HepG2 (cell line): ENCODE results near the gene SLC2A4. TPM values are rescaled to one million over a fixed set of nuclear protein-coding genes. Genes with fewer than 3 reads are reported as not detected.

Experiments
- CBFB ChIP-seq: sonication (generic); formaldehyde crosslinking; IDR thresholded peaks from 2 replicates; pipeline ENCODE4 v1.4.0; 2020; ENCODE audit warnings: missing genetic modification reagents
- ELF4 ChIP-seq: sonication (generic); formaldehyde crosslinking; IDR thresholded peaks from 2 replicates; pipeline ENCODE4 v1.5.0; 2020; ENCODE audit warnings: missing genetic modification reagents, mild to moderate bottlenecking, moderate library complexity, borderline replicate concordance
- FOXC1 ChIP-seq: sonication (generic); formaldehyde crosslinking; IDR thresholded peaks from 2 replicates; pipeline ENCODE4 v1.8.0; 2022; ENCODE audit warnings: mild to moderate bottlenecking, missing genetic modification reagents, borderline replicate concordance
- HNRNPK ChIP-seq: fragments of 200-400 bp; formaldehyde crosslinking; IDR thresholded peaks from 2 replicates; pipeline ENCODE4 v1.6.1; 2018; ENCODE audit warnings: low read length, low read depth, moderate library complexity, mild to moderate bottlenecking; ENCODE audit not compliant: poor library complexity, severe bottlenecking
- JUNB ChIP-seq: sonication (generic); formaldehyde crosslinking; IDR thresholded peaks from 2 replicates; pipeline ENCODE4 v1.8.0; 2022; ENCODE audit warnings: missing genetic modification reagents, mild to moderate bottlenecking, borderline replicate concordance
- PRPF4 ChIP-seq: fragments of 200-400 bp; formaldehyde crosslinking; IDR thresholded peaks from 2 replicates; pipeline ENCODE4 v1.6.1; 2016; ENCODE audit warnings: low read length, low read depth; ENCODE audit not compliant: poor library complexity, severe bottlenecking
- SAFB2 ChIP-seq: sonication (generic); formaldehyde crosslinking; IDR thresholded peaks from 2 replicates; pipeline ENCODE4 v1.5.1; 2020; ENCODE audit warnings: missing genetic modification reagents, low read depth, mild to moderate bottlenecking, borderline replicate concordance
- TBP ChIP-seq: sonication (generic); formaldehyde crosslinking; IDR thresholded peaks from 2 replicates; pipeline ENCODE4 v1.5.0; 2020; ENCODE audit warnings: missing genetic modification reagents
- WIZ ChIP-seq: sonication (generic); formaldehyde crosslinking; IDR thresholded peaks from 2 replicates; pipeline ENCODE4 v1.5.1; 2020; ENCODE audit warnings: mild to moderate bottlenecking, missing genetic modification reagents
- ZFP41 ChIP-seq: sonication (generic); formaldehyde crosslinking; IDR thresholded peaks from 2 replicates; pipeline ENCODE4 v1.4.0; 2020; ENCODE audit warnings: mild to moderate bottlenecking, missing genetic modification reagents, borderline replicate concordance
- ZMAT3 ChIP-seq: sonication (generic); formaldehyde crosslinking; conservative IDR thresholded peaks from 2 replicates; pipeline ENCODE4 v1.7.0; 2021; ENCODE audit warnings: missing genetic modification reagents
- ZNF136 ChIP-seq: sonication (generic); formaldehyde crosslinking; IDR thresholded peaks from 2 replicates; pipeline ENCODE4 v1.8.1; 2022; ENCODE audit warnings: low read depth, mild to moderate bottlenecking, moderate library complexity, missing genetic modification reagents
- ZNF432 ChIP-seq: sonication (generic); formaldehyde crosslinking; IDR thresholded peaks from 2 replicates; pipeline ENCODE4 v1.5.0; 2020; ENCODE audit warnings: missing genetic modification reagents, mild to moderate bottlenecking, borderline replicate concordance
- polyA plus RNA-seq, 8 experiments: library from polyadenylated mRNA; depleted of rRNA in 3 of 8; stranded (reverse) in 7 of 8; unstranded in 1 of 8; fragments of >200 nt; fragmentation: Illumina TruSeq in 4 of 8; extraction: Trizol in 4 of 8; gene quantifications; 2 replicates each; pipeline versions ENCODE4 v1.2.1 to v1.2.3, GENCODE V29; 2011 to 2016; ENCODE audit warnings: low read depth in 4 of 8, missing spikeins in 1 of 8, mixed read lengths in 1 of 8; ENCODE audit not compliant: insufficient read depth in 1 of 8
- total RNA-seq, 5 experiments: library from RNA; depleted of rRNA; stranded (reverse); fragments of >200 nt; fragmentation: Illumina TruSeq; extraction: Trizol; gene quantifications; 2 replicates each; pipeline ENCODE4 v1.2.3, GENCODE V29; 2016; ENCODE audit warnings: low read depth in 1 of 5
- TF ChIP-seq, protein P1 (sequence below), 2 experiments: IDR thresholded peaks; 2 replicates each; pipeline ENCODE4 v1.6.1; 2011 to 2012; ENCODE audit warnings: low read length in 2 of 2, borderline replicate concordance in 1 of 2, low read depth in 1 of 2, mild to moderate bottlenecking in 1 of 2, moderate library complexity in 1 of 2
- TF ChIP-seq, protein P2 (sequence below): sonication (generic); formaldehyde crosslinking; IDR thresholded peaks from 2 replicates; pipeline ENCODE4 v1.5.0; 2020; ENCODE audit warnings: mild to moderate bottlenecking, missing genetic modification reagents, borderline replicate concordance
- TF ChIP-seq, protein P3 (sequence below): IDR thresholded peaks from 2 replicates; pipeline ENCODE4 v1.6.1; 2016; ENCODE audit warnings: mild to moderate bottlenecking
- TF ChIP-seq, protein P4 (sequence below): sonication (generic); formaldehyde crosslinking; IDR thresholded peaks from 2 replicates; pipeline ENCODE4 v1.5.0; 2020; ENCODE audit warnings: missing genetic modification reagents, mild to moderate bottlenecking, borderline replicate concordance
- TF ChIP-seq, protein P5 (sequence below): sonication (generic); formaldehyde crosslinking; IDR thresholded peaks from 2 replicates; pipeline ENCODE4 v1.8.1; 2023; ENCODE audit warnings: mild to moderate bottlenecking, moderate library complexity, missing genetic modification reagents

SLC2A4 gene
- total and polyA plus RNA-seq, 2 of the 13 experiments (the other 11 are each of a cell fraction or from before 2014, with no cell fraction given), result 4.9 to 5.8 TPM

DNA sequence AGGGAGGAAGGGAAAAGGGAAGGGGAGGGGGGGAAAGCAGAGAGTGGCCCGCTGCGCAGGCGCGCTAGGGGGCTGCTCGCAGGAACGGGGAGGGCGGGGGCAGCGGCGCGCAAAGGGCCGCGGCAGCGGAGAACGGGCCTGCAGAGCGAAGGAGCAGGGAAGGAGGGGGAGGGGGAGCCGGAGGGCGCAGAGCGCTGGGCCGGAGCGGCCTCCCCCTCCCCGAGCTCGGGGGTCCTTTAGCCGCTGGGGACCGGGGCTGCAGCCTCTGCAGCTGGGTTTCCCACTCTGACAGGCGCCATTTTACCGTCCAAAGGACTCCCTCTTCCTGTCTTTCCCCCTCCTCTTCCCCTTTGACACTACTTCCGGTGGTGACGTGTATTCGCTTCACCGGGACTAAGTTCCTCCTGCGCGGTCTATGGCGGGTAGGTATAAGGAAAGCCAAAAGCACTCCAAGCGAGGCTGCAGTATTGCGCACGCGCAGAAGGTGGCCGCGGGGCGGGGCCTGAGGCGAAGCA lies 29.8 kb upstream of the SLC2A4 start, which contains the start of gene CTDNEP1 (continued):
- TF ChIP-seq, protein P1, sequence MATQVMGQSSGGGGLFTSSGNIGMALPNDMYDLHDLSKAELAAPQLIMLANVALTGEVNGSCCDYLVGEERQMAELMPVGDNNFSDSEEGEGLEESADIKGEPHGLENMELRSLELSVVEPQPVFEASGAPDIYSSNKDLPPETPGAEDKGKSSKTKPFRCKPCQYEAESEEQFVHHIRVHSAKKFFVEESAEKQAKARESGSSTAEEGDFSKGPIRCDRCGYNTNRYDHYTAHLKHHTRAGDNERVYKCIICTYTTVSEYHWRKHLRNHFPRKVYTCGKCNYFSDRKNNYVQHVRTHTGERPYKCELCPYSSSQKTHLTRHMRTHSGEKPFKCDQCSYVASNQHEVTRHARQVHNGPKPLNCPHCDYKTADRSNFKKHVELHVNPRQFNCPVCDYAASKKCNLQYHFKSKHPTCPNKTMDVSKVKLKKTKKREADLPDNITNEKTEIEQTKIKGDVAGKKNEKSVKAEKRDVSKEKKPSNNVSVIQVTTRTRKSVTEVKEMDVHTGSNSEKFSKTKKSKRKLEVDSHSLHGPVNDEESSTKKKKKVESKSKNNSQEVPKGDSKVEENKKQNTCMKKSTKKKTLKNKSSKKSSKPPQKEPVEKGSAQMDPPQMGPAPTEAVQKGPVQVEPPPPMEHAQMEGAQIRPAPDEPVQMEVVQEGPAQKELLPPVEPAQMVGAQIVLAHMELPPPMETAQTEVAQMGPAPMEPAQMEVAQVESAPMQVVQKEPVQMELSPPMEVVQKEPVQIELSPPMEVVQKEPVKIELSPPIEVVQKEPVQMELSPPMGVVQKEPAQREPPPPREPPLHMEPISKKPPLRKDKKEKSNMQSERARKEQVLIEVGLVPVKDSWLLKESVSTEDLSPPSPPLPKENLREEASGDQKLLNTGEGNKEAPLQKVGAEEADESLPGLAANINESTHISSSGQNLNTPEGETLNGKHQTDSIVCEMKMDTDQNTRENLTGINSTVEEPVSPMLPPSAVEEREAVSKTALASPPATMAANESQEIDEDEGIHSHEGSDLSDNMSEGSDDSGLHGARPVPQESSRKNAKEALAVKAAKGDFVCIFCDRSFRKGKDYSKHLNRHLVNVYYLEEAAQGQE (IDR thresholded peaks at IDR 0.05; ENCODE audit: borderline replicate concordance in 1 of 2, low read depth in 1 of 2, low read length in 2 of 2), result peak in 1 of 2 experiments; percentile 55; a peak in 1 of 4 replicates
- no peak for TF ChIP-seq FOXC1 (CRISPR knock-in tag)
- TF ChIP-seq ELF4 (CRISPR knock-in tag), result peak; percentile 29; the same call in 1 of the 2 replicates
- TF ChIP-seq, protein P2, sequence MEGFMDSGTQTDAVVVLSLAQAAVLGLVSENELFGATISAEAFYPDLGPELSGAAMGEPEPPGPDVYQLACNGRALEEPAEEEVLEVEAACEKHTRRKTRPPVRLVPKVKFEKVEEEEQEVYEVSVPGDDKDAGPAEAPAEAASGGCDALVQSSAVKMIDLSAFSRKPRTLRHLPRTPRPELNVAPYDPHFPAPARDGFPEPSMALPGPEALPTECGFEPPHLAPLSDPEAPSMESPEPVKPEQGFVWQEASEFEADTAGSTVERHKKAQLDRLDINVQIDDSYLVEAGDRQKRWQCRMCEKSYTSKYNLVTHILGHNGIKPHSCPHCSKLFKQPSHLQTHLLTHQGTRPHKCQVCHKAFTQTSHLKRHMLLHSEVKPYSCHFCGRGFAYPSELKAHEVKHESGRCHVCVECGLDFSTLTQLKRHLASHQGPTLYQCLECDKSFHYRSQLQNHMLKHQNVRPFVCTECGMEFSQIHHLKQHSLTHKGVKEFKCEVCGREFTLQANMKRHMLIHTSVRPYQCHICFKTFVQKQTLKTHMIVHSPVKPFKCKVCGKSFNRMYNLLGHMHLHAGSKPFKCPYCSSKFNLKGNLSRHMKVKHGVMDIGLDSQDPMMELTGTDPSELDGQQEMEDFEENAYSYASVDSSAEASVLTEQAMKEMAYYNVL, result no peak
- TF ChIP-seq ZNF432 (CRISPR knock-in tag), result no peak
- no peak for TF ChIP-seq PRPF4
- TF ChIP-seq CBFB, result no peak
- TF ChIP-seq, protein P3, sequence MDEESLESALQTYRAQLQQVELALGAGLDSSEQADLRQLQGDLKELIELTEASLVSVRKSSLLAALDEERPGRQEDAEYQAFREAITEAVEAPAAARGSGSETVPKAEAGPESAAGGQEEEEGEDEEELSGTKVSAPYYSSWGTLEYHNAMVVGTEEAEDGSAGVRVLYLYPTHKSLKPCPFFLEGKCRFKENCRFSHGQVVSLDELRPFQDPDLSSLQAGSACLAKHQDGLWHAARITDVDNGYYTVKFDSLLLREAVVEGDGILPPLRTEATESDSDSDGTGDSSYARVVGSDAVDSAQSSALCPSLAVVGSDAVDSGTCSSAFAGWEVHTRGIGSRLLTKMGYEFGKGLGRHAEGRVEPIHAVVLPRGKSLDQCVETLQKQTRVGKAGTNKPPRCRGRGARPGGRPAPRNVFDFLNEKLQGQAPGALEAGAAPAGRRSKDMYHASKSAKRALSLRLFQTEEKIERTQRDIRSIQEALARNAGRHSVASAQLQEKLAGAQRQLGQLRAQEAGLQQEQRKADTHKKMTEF (CRISPR knock-in tag), result no peak; the same call in 1 of the 2 replicates
- TF ChIP-seq WIZ (CRISPR knock-in tag), result 0 out of 2 replicates have a peak, but pooled peaks have one; percentile 37
- TF ChIP-seq HNRNPK, result peak; percentile 100
- TF ChIP-seq JUNB (CRISPR knock-in tag), result no peak
- TF ChIP-seq, protein P4, sequence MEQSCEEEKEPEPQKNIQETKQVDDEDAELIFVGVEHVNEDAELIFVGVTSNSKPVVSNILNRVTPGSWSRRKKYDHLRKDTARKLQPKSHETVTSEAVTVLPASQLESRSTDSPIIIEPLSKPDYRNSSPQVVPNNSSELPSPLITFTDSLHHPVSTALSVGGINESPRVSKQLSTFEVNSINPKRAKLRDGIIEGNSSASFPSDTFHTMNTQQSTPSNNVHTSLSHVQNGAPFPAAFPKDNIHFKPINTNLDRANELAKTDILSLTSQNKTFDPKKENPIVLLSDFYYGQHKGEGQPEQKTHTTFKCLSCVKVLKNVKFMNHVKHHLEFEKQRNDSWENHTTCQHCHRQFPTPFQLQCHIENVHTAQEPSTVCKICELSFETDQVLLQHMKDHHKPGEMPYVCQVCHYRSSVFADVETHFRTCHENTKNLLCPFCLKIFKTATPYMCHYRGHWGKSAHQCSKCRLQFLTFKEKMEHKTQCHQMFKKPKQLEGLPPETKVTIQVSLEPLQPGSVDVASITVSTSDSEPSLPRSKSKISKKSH (CRISPR knock-in tag), result no peak
- no peak for TF ChIP-seq SAFB2
- TF ChIP-seq TBP (CRISPR knock-in tag), result no peak
- no peak for TF ChIP-seq ZNF136 (CRISPR knock-in tag)
- TF ChIP-seq, protein P5, sequence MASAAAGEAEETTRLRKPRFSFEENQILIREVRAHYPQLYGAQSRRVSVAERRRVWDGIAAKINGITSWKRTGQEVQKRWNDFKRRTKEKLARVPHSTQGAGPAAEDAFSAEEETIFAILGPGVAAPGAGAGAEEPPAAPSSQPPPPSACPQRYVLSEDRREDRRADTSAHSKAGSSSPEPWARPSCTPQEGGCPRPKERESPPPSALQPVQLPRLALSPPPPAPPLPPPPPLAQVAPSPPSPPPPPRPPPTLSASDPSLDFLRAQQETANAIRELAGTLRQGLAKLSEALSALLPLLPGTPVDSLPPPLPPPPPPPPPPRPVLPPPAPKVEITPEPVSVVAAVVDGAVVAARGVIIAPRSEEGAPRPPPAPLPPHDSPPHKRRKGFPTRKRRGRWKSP, result no peak
- TF ChIP-seq ZMAT3 (CRISPR knock-in tag), result no peak
- TF ChIP-seq ZFP41 (CRISPR knock-in tag), result no peak
